Endodermal cell (in vitro differentiated cells): ENCODE measurements around the gene BPHL. TPM values are rescaled to one million over a fixed set of nuclear protein-coding genes. Genes with fewer than 3 reads are reported as not detected.

Source experiments
- DNase-seq: peaks from one replicate; pipeline ENCODE4 v3.0.0-alpha.2; 2017
- H3K27ac ChIP-seq: 2 replicates; pipeline ENCODE4 v1.5.1; 2013; ENCODE audit warnings: mild to moderate bottlenecking, low read depth, low read length, moderate library complexity
- H3K27me3 ChIP-seq: 2 replicates; pipeline ENCODE4 v1.6.1; 2013; ENCODE audit warnings: mild to moderate bottlenecking, low read length, moderate library complexity; ENCODE audit not compliant: insufficient read depth, control insufficient read depth, poor library complexity, severe bottlenecking
- H3K36me3 ChIP-seq: 2 replicates; pipeline ENCODE4 v1.7.0; 2013; ENCODE audit warnings: mild to moderate bottlenecking, low read length, moderate library complexity; ENCODE audit not compliant: control insufficient read depth, insufficient read depth
- H3K4me1 ChIP-seq: one replicate; pipeline ENCODE4 v1.7.0; 2013; ENCODE audit warnings: low read length; ENCODE audit not compliant: control insufficient read depth, insufficient read depth
- H3K4me3 ChIP-seq: 2 replicates; pipeline ENCODE4 v1.5.1; 2013; ENCODE audit warnings: mild to moderate bottlenecking, low read length, moderate library complexity
- H3K9ac ChIP-seq: 2 replicates; pipeline ENCODE4 v1.6.1; 2013; ENCODE audit warnings: mild to moderate bottlenecking, low read length, moderate library complexity; ENCODE audit not compliant: poor library complexity, severe bottlenecking; ENCODE audit errors: extremely low read depth
- H3K9me3 ChIP-seq: 2 replicates; pipeline ENCODE4 v1.6.1; 2013; ENCODE audit warnings: mild to moderate bottlenecking, low read length, moderate library complexity; ENCODE audit not compliant: control insufficient read depth
- H3K27ac Mint-ChIP-seq: 2 replicates; pipeline ENCODE4 v1.8.0; 2020; ENCODE audit warnings: mixed read lengths
- H3K27me3 Mint-ChIP-seq: 2 replicates; pipeline ENCODE4 v1.8.0; 2021; ENCODE audit warnings: mild to moderate bottlenecking, mixed read lengths; ENCODE audit not compliant: insufficient read depth
- H3K36me3 Mint-ChIP-seq: 2 replicates; pipeline ENCODE4 v1.8.0; 2020; ENCODE audit warnings: low read depth, mixed read lengths
- H3K4me1 Mint-ChIP-seq: 2 replicates; pipeline ENCODE4 v1.8.0; 2020; ENCODE audit warnings: mixed read lengths
- H3K4me3 Mint-ChIP-seq: 2 replicates; pipeline ENCODE4 v1.8.0; 2020; ENCODE audit warnings: mild to moderate bottlenecking, moderate library complexity, mixed read lengths
- H3K9me3 Mint-ChIP-seq: 2 replicates; pipeline ENCODE4 v1.8.0; 2020; ENCODE audit warnings: mild to moderate bottlenecking, mixed read lengths
- CTCF ChIP-seq: fragments of 200-600 bp; sonication (generic); conservative IDR thresholded peaks from 2 replicates; pipeline ENCODE4 v1.5.0; 2021; ENCODE audit warnings: antibody characterized with exemption, mild to moderate bottlenecking
- whole genome bisulfite sequencing, 2 experiments: methylation state at CpG; one replicate each; pipeline versions ENCODE4 v1.1.5 to v1.1.7; 2013; ENCODE audit warnings: missing lambda C conversion rate in 2 of 2, mixed read lengths in 1 of 2; ENCODE audit not compliant: insufficient coverage in 1 of 2, insufficient read length in 1 of 2; 5-methylcytosine and 5-hydroxymethylcytosine counted together
- total RNA-seq, 2 donors: library from RNA; stranded (reverse); fragmentation: NEBNext Ultra II Directional in 1 of 2; extraction: Animal tissue kit (Norgen Biotek cat#: 25700) in 1 of 2; gene quantifications; 2 replicates in 1 of 2; 3 replicates in 1 of 2; pipeline ENCODE4 v1.2.1, GENCODE V29; 2021

The BPHL gene
- total RNA-seq, 2 donors from 2014 or later = 42.8 to 42.9 TPM

- Mint-ChIP-seq H3K4me3 (no peak overlapping the region), H3K36me3 (peaks cover 2% of the 10 kb centered on the region), H3K4me1 (peaks cover 8% of the 10 kb centered on the region), H3K27ac (no peak overlapping the region), H3K9me3 (peaks cover 16% of the 10 kb centered on the region), H3K27me3 (no peaks in the 10 kb centered on the region)
- H3K36me3 ChIP-seq = no peaks in the 10 kb centered on the region
- H3K4me3 ChIP-seq = peak overlapping the region; percentile 65
- peaks cover 10% of the 10 kb centered on the region for H3K9me3 ChIP-seq
- H3K27me3 ChIP-seq = no peaks in the 10 kb centered on the region
- H3K9ac ChIP-seq = no peak overlapping the region
- peak overlapping the region; percentile 99 for H3K27ac ChIP-seq
- 40 to 49% methylated on average over 13 to 19 of the region's 19 CpGs for WGBS, 2 experiments
- DNase-seq = peak; percentile 84
- peaks cover 4% of the 10 kb centered on the region for H3K4me1 ChIP-seq
- TF ChIP-seq CTCF = no peak
Measured at GRCh38 chr6:3194535-3195419, 76.3 kb downstream of the BPHL start.

GRCh38 chr6:3195420-3195694 is 76.8 kb downstream of the BPHL start:
- H3K9me3 ChIP-seq = peaks cover 8% of the 10 kb centered on the region
- Mint-ChIP-seq H3K27ac (no peak overlapping the region), H3K4me1 (peaks cover 8% of the 10 kb centered on the region), H3K27me3 (no peaks in the 10 kb centered on the region), H3K9me3 (peaks cover 15% of the 10 kb centered on the region), H3K36me3 (peaks cover 2% of the 10 kb centered on the region), H3K4me3 (no peak overlapping the region)
- 73 to 81% methylated on average over 5 of the region's 5 CpGs for WGBS, 2 experiments
- TF ChIP-seq CTCF = no peak
- peaks cover 4% of the 10 kb centered on the region for H3K4me1 ChIP-seq
- no peaks in the 10 kb centered on the region for H3K36me3 ChIP-seq
- H3K4me3 ChIP-seq = peak overlapping the region; percentile 65
- DNase-seq = no peak
- peak overlapping the region; percentile 99 for H3K27ac ChIP-seq
- H3K9ac ChIP-seq = no peak overlapping the region
- no peaks in the 10 kb centered on the region for H3K27me3 ChIP-seq

GRCh38 chr6:3195695-3196497 is 77.4 kb downstream of the BPHL start:
- peaks cover 9% of the 10 kb centered on the region for H3K9me3 Mint-ChIP-seq
- Histone ChIP-seq H3K9ac (no peak overlapping the region), H3K27me3 (no peaks in the 10 kb centered on the region)

More at GRCh38 chr6:3195695-3196497, 77.4 kb downstream of the BPHL start:
- Mint-ChIP-seq H3K27ac (no peak overlapping the region), H3K36me3 (peaks cover 2% of the 10 kb centered on the region), H3K4me3 (no peak overlapping the region), H3K4me1 (peaks cover 8% of the 10 kb centered on the region), H3K27me3 (no peaks in the 10 kb centered on the region)
- Histone ChIP-seq H3K4me1 (peaks cover 4% of the 10 kb centered on the region), H3K9me3 (peaks cover 3% of the 10 kb centered on the region), H3K36me3 (no peaks in the 10 kb centered on the region), H3K4me3 (peak overlapping the region; percentile 65), H3K27ac (peak overlapping the region; percentile 99)
- WGBS, 2 experiments = 56 to 72% methylated on average over 9 to 16 of the region's 16 CpGs
- DNase-seq = peak; percentile 88
- TF ChIP-seq CTCF = peak; percentile 62
